HL-60 (cell line): Measurements from ENCODE around the gene PHC2.

Source experiments
- DNase-seq, 2 experiments: peaks; one replicate each; pipeline ENCODE4 v3.0.0-alpha.2; 2010 to 2020; ENCODE audit warnings: low read depth in 1 of 2, low spot score in 1 of 2
- H3K27ac ChIP-seq: fragments of 250-450 bp; sonication (Bioruptor Pico); replicated peaks from 2 replicates; pipeline ENCODE4 v1.5.1; 2020; ENCODE audit warnings: mild to moderate bottlenecking, moderate library complexity
- H3K27me3 ChIP-seq: fragments of 250-450 bp; sonication (Bioruptor Pico); 2 replicates; pipeline ENCODE4 v1.5.1; 2021; ENCODE audit warnings: mild to moderate bottlenecking, moderate library complexity; ENCODE audit not compliant: insufficient read depth, poor library complexity, severe bottlenecking
- H3K4me3 ChIP-seq: replicated peaks from 2 replicates; pipeline ENCODE4 v1.5.1; 2011; ENCODE audit warnings: mild to moderate bottlenecking, control low read depth, low read length; ENCODE audit not compliant: insufficient read depth
- CTCF ChIP-seq: IDR thresholded peaks from one replicate; pipeline ENCODE4 v1.5.1; 2011; ENCODE audit warnings: low read length, control low read depth, inconsistent platforms; ENCODE audit not compliant: insufficient read depth
- GABPA ChIP-seq: IDR thresholded peaks from 2 replicates; pipeline ENCODE4 v1.6.1; 2012; ENCODE audit warnings: low read depth
- POLR2AphosphoS5 ChIP-seq: IDR thresholded peaks from 2 replicates; pipeline ENCODE4 v1.6.1; 2012; ENCODE audit warnings: low read depth
- REST ChIP-seq: IDR thresholded peaks from 2 replicates; pipeline ENCODE4 v1.6.1; 2012; ENCODE audit warnings: low read depth; ENCODE audit not compliant: insufficient replicate concordance
- SPI1 ChIP-seq: IDR thresholded peaks from 2 replicates; pipeline ENCODE4 v1.6.1; 2012; ENCODE audit warnings: low read depth, mild to moderate bottlenecking, borderline replicate concordance

PHC2 gene

GRCh38 chr1:33281554-33282303 lies 149.2 kb downstream of the PHC2 start:
- H3K27ac ChIP-seq = no peak overlapping the region
- no peak for DNase-seq
- H3K27me3 ChIP-seq = no peaks in the 10 kb centered on the region
- H3K4me3 ChIP-seq = no peak overlapping the region
- no peak for TF ChIP-seq REST
- no peak for TF ChIP-seq POLR2AphosphoS5
- no peak for TF ChIP-seq GABPA
- no peak for TF ChIP-seq SPI1
- TF ChIP-seq CTCF = no peak

GRCh38 chr1:33280091-33280661 lies 150.7 kb downstream of the PHC2 start:
- no peak overlapping the region for H3K27ac ChIP-seq

More at GRCh38 chr1:33280091-33280661, 150.7 kb downstream of the PHC2 start:
- TF ChIP-seq GABPA (no peak), REST (no peak), CTCF (no peak), POLR2AphosphoS5 (no peak), SPI1 (no peak)
- Histone ChIP-seq H3K4me3 (no peak overlapping the region), H3K27me3 (no peaks in the 10 kb centered on the region)
- DNase-seq = no peak
